Keratinocyte (primary cell): Measurements from ENCODE around the gene OR6C1. TPM values are rescaled to one million over a fixed set of nuclear protein-coding genes. Genes with fewer than 3 reads are reported as not detected.
"Not testable (repeated sequence)": the region's sequence is repeated elsewhere in the genome, so short reads cannot be mapped to it uniquely, and the experiment has no call there.

Experiments used
- DNase-seq: peaks from one replicate; pipeline ENCODE4 v3.0.0-alpha.2; 2011; ENCODE audit warnings: low read depth, missing footprints, low spot score
- FAIRE-seq: peaks from 2 replicates; lab custom pipeline; 2011; peaks lifted over from hg19 to GRCh38; lab: Jason Lieb, UNC
- H2AFZ ChIP-seq: 2 replicates; pipeline ENCODE4 v1.6.0; 2012; ENCODE audit warnings: low read length, control low read depth, inconsistent platforms; ENCODE audit not compliant: control insufficient read depth
- H3K27ac ChIP-seq: 2 replicates; pipeline ENCODE4 v1.5.1; 2011; ENCODE audit warnings: low read length; ENCODE audit not compliant: control insufficient read depth, insufficient read depth
- H3K27me3 ChIP-seq: 3 replicates; pipeline ENCODE4 v1.6.0; 2011; ENCODE audit warnings: low read length; ENCODE audit not compliant: control insufficient read depth, insufficient read depth; ENCODE audit errors: extremely low read depth
- H3K36me3 ChIP-seq, 2 experiments: 2 replicates in 1 of 2; 3 replicates in 1 of 2; pipeline ENCODE4 v1.5.1; 2011; ENCODE audit warnings: low read length in 2 of 2, mild to moderate bottlenecking in 1 of 2; ENCODE audit not compliant: control insufficient read depth in 2 of 2, insufficient read depth in 2 of 2; ENCODE audit errors: extremely low read depth in 1 of 2
- H3K4me1 ChIP-seq: 3 replicates; pipeline ENCODE4 v1.5.1; 2011; ENCODE audit warnings: low read length; ENCODE audit not compliant: control insufficient read depth, insufficient read depth; ENCODE audit errors: extremely low read depth
- H3K4me2 ChIP-seq: 3 replicates; pipeline ENCODE4 v1.6.0; 2011; ENCODE audit warnings: low read depth, low read length; ENCODE audit not compliant: control insufficient read depth, insufficient read depth; ENCODE audit errors: extremely low read depth
- H3K4me3 ChIP-seq, 3 experiments: fragments of 200-600 bp in 1 of 3; sonication (generic) in 1 of 3; 2 replicates in 2 of 3; 3 replicates in 1 of 3; pipeline ENCODE4 v1.5.1; 2011 to 2016; ENCODE audit warnings: low read length in 3 of 3, mild to moderate bottlenecking in 3 of 3, control low read depth in 2 of 3, inconsistent platforms in 1 of 3, low read depth in 1 of 3, mixed read lengths in 1 of 3, mixed run types in 1 of 3, moderate library complexity in 1 of 3; ENCODE audit not compliant: control insufficient read depth in 2 of 3, insufficient read depth in 2 of 3; ENCODE audit errors: extremely low read depth in 1 of 3
- H3K79me2 ChIP-seq: 2 replicates; pipeline ENCODE4 v1.6.0; 2012; ENCODE audit warnings: low read length; ENCODE audit not compliant: control insufficient read depth, insufficient read depth
- H3K9ac ChIP-seq: 3 replicates; pipeline ENCODE4 v1.6.0; 2011; ENCODE audit warnings: low read length; ENCODE audit not compliant: control insufficient read depth, insufficient read depth; ENCODE audit errors: extremely low read depth
- H3K9me1 ChIP-seq: 3 replicates; pipeline ENCODE4 v1.6.0; 2011; ENCODE audit warnings: low read length; ENCODE audit not compliant: control insufficient read depth, insufficient read depth; ENCODE audit errors: extremely low read depth
- H3K9me3 ChIP-seq: 2 replicates; pipeline ENCODE4 v1.5.1; 2012; ENCODE audit warnings: low read depth, low read length; ENCODE audit not compliant: control insufficient read depth
- H4K20me1 ChIP-seq: 3 replicates; pipeline ENCODE4 v1.6.0; 2011; ENCODE audit warnings: low read length; ENCODE audit not compliant: control insufficient read depth, insufficient read depth; ENCODE audit errors: extremely low read depth
- EZH2 ChIP-seq: IDR thresholded peaks from one replicate; pipeline ENCODE4 v1.6.1; 2012; ENCODE audit warnings: inconsistent platforms, mild to moderate bottlenecking, low read length, moderate library complexity
- dilution Hi-C: fragments of 300-500 bp; cut with MboI; formaldehyde crosslinking; loops from one replicate; pipeline ENCODE4 v1.7.0; 2020; ENCODE audit warnings: low sequenced_read_pairs; ENCODE audit not compliant: extremely low pct_ligation_motif_present
- polyA plus RNA-seq, 5 experiments: library from polyadenylated mRNA; depleted of rRNA in 3 of 5; stranded (reverse) in 3 of 5; stranded (forward) in 1 of 5; unstranded in 1 of 5; fragments of >200 nt; gene quantifications; 1 replicate in 1 of 5; 2 replicates in 3 of 5; 3 replicates in 1 of 5; pipeline versions ENCODE4 v1.2.1 to v1.2.3, GENCODE V29; 2011 to 2012; ENCODE audit warnings: missing spikeins in 2 of 5, low read depth in 1 of 5, low replicate concordance in 1 of 5
- TF ChIP-seq, protein P1 (sequence below), 3 experiments: IDR thresholded peaks in 1 of 3; conservative IDR thresholded peaks in 1 of 3; optimal IDR thresholded peaks in 1 of 3; 2 replicates in 2 of 3; 3 replicates in 1 of 3; pipeline versions ENCODE3 to v1.5.1; 2011; ENCODE audit warnings: low read length in 3 of 3, mild to moderate bottlenecking in 3 of 3, moderate library complexity in 2 of 3, control low read depth in 1 of 3, inconsistent platforms in 1 of 3; ENCODE audit not compliant: insufficient read depth in 2 of 3; ENCODE audit errors: extremely low read depth in 1 of 3

The OR6C1 gene
- polyA plus RNA-seq, 1 donor (not counting 4 experiments of a cell fraction or from before 2014, with no cell fraction given): not detected

DNA sequence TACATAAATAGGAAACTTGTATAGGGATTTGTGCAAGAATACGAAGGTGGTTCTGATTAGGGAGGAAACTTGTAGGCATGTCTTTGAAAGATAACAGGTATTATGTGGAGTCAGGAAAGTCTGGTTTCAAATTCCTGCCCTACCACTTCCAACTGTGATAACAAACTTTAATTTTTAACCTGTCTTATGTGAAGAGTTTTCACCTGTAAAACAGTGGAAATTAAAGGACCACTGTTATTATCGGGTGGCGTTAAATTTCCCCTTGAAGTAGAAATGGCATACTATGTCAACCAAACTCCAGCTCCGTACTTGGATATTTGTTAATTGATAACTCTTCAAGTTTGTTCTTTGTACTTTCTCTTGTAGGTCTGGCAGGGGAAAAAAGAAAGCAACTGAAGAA is 6.1 kb downstream of the OR6C1 start:
- Histone ChIP-seq H3K9me1 (no peaks in the 10 kb centered on the region), H3K9me3 (no peaks in the 10 kb centered on the region), H3K4me1 (no peaks in the 10 kb centered on the region), H3K79me2 (no peaks in the 10 kb centered on the region), H3K4me3 (no peak overlapping the region), H3K9ac (no peak overlapping the region), H2AFZ (no peak overlapping the region), H3K27me3 (no peaks in the 10 kb centered on the region), H3K27ac (no peak overlapping the region), H3K36me3 (no peaks in the 10 kb centered on the region), H4K20me1 (no peaks in the 10 kb centered on the region), H3K4me2 (no peak overlapping the region)
- FAIRE-seq (no peak), DNase-seq (no peak)
- no peak for TF ChIP-seq EZH2
- TF ChIP-seq, protein P1, sequence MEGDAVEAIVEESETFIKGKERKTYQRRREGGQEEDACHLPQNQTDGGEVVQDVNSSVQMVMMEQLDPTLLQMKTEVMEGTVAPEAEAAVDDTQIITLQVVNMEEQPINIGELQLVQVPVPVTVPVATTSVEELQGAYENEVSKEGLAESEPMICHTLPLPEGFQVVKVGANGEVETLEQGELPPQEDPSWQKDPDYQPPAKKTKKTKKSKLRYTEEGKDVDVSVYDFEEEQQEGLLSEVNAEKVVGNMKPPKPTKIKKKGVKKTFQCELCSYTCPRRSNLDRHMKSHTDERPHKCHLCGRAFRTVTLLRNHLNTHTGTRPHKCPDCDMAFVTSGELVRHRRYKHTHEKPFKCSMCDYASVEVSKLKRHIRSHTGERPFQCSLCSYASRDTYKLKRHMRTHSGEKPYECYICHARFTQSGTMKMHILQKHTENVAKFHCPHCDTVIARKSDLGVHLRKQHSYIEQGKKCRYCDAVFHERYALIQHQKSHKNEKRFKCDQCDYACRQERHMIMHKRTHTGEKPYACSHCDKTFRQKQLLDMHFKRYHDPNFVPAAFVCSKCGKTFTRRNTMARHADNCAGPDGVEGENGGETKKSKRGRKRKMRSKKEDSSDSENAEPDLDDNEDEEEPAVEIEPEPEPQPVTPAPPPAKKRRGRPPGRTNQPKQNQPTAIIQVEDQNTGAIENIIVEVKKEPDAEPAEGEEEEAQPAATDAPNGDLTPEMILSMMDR (optimal IDR thresholded peaks at IDR 0.05 in 1 of 3, IDR thresholded peaks at IDR 0.05 in 1 of 3, conservative IDR thresholded peaks at IDR 0.05 in 1 of 3; ENCODE audit: extremely low read depth in 1 of 3, insufficient read depth in 2 of 3, low read length in 3 of 3): no peak
- dilution Hi-C loops: no loop called here

GRCh38 chr12:55325801-55326200 is 11.7 kb downstream of the OR6C1 start:
- dilution Hi-C loops, FAIRE-seq, H3K79me2 ChIP-seq: not testable (repeated sequence)

GRCh38 chr12:55330446-55330845 is 16.3 kb downstream of the OR6C1 start, which contains the start of gene OR6C3:
Gene OR6C3 (plus strand): TSS chr12:55330746. CDS start chr12:55331701, 955 bp downstream.
- dilution Hi-C loops: no loop called here
- no peak within 1 kb of the TSS for H3K4me3 ChIP-seq
- H3K4me1 ChIP-seq: no peaks in the 10 kb centered on the region
- H2AFZ ChIP-seq: no peak within 1 kb of the TSS
- H3K36me3 ChIP-seq: no peaks in the 10 kb centered on the region
- no peaks in the 10 kb centered on the region for H4K20me1 ChIP-seq
- DNase-seq (no peak), FAIRE-seq (no peak)
- no peaks in the 10 kb centered on the region for H3K79me2 ChIP-seq
- no peaks in the 10 kb centered on the region for H3K9me3 ChIP-seq
- no peaks in the 10 kb centered on the region for H3K9me1 ChIP-seq
- no peaks in the 10 kb centered on the region for H3K27me3 ChIP-seq
- no peak for TF ChIP-seq EZH2
- TF ChIP-seq, protein P1 (optimal IDR thresholded peaks at IDR 0.05 in 1 of 3, IDR thresholded peaks at IDR 0.05 in 1 of 3, conservative IDR thresholded peaks at IDR 0.05 in 1 of 3; ENCODE audit: extremely low read depth in 1 of 3, insufficient read depth in 2 of 3, low read length in 3 of 3): no peak
- no peak within 1 kb of the TSS for H3K4me2 ChIP-seq
- H3K27ac ChIP-seq: no peak within 1 kb of the TSS
- no peak within 1 kb of the TSS for H3K9ac ChIP-seq

More at GRCh38 chr12:55325801-55326200, 11.7 kb downstream of the OR6C1 start:
- not testable (repeated sequence) for H4K20me1 ChIP-seq, H3K36me3 ChIP-seq, H3K9me1 ChIP-seq, H3K4me1 ChIP-seq, H3K9ac ChIP-seq, H3K27ac ChIP-seq, DNase-seq, H3K9me3 ChIP-seq, H3K27me3 ChIP-seq, H3K4me2 ChIP-seq, H3K4me3 ChIP-seq, H2AFZ ChIP-seq
